ENCODE data around the gene LEFTY2.
A peak's percentile ranks its signal among the peaks of the same experiment; 100 is the strongest.
"Not testable (repeated sequence)": the region's sequence is repeated elsewhere in the genome, so short reads cannot be mapped to it uniquely, and the experiment has no call there.

The LEFTY2 gene

GRCh38 chr1:225899044-225899925, 41.7 kb downstream of the LEFTY2 start:
- DNase-seq, result no peak

GRCh38 chr1:225897595-225898514, 43.2 kb downstream of the LEFTY2 start:
- DNase-seq, result no peak

GRCh38 chr1:225896937-225897549, 44.0 kb downstream of the LEFTY2 start:
- DNase-seq, result peak; percentile 54

GRCh38 chr1:225896494-225896893, 44.5 kb downstream of the LEFTY2 start:
- DNase-seq, result no peak

GRCh38 chr1:225892307-225892706, 48.7 kb downstream of the LEFTY2 start:
- no peak for DNase-seq

- no peak for DNase-seq
These were observed 49.6 kb downstream of the LEFTY2 start for GRCh38 chr1:225891229-225891972.

- DNase-seq, result no peak
These were observed 50.4 kb downstream of the LEFTY2 start for GRCh38 chr1:225890346-225891228.

GRCh38 chr1:225889743-225890142, 51.3 kb downstream of the LEFTY2 start:
- DNase-seq, result no peak

GRCh38 chr1:225888898-225889601, 52.0 kb downstream of the LEFTY2 start, which contains the start of gene LEFTY1:
Gene LEFTY1, minus strand, starts transcription at chr1:225889146. Its CDS starts 80 bp downstream, at chr1:225889066.
- DNase-seq, result no peak

GRCh38 chr1:225888289-225888897, 52.6 kb downstream of the LEFTY2 start:
- DNase-seq, result no peak

GRCh38 chr1:225887554-225888288, 53.3 kb downstream of the LEFTY2 start:
- not testable (repeated sequence) for DNase-seq

GRCh38 chr1:225887030-225887314, 54.0 kb downstream of the LEFTY2 start:
- DNase-seq, result no peak
